GM12878 (cell line): ENCODE measurements around the gene ADD2. TPM values are rescaled to one million over a fixed set of nuclear protein-coding genes. Genes with fewer than 3 reads are reported as not detected.

Source experiments
- ATF3 ChIP-seq: IDR thresholded peaks from 2 replicates; pipeline ENCODE4 v1.6.1; 2011; ENCODE audit warnings: low read depth, mild to moderate bottlenecking, low read length, moderate library complexity, borderline replicate concordance; ENCODE audit errors: extremely low read depth
- CBX5 ChIP-seq: sonication (generic); IDR thresholded peaks from 2 replicates; pipeline ENCODE4 v1.6.1; 2016; ENCODE audit warnings: low read depth, moderate library complexity, mild to moderate bottlenecking, inconsistent platforms
- DPF2 ChIP-seq: fragments of 450-650 bp; IDR thresholded peaks from 2 replicates; pipeline ENCODE4 v1.6.1; 2017; ENCODE audit warnings: mild to moderate bottlenecking
- EZH2 ChIP-seq: IDR thresholded peaks from 2 replicates; pipeline ENCODE4 v1.6.1; 2012; ENCODE audit warnings: low read depth, mild to moderate bottlenecking, control low read depth, inconsistent platforms, low read length, borderline replicate concordance; ENCODE audit not compliant: control insufficient read depth
- IRF5 ChIP-seq: fragments of 450-650 bp; IDR thresholded peaks from 2 replicates; pipeline ENCODE4 v1.6.1; 2017; ENCODE audit warnings: borderline replicate concordance
- NBN ChIP-seq: fragments of 450-650 bp; IDR thresholded peaks from 2 replicates; pipeline ENCODE4 v1.6.1; 2016
- POLR2AphosphoS2 ChIP-seq: IDR thresholded peaks from 2 replicates; pipeline ENCODE4 v1.6.1; 2011; ENCODE audit warnings: low read depth, mild to moderate bottlenecking, low read length, improper control_type of control experiment, moderate library complexity
- RBBP5 ChIP-seq: fragments of 200-600 bp; sonication (generic); conservative IDR thresholded peaks from 2 replicates; pipeline ENCODE4 v1.6.1; 2016
- RELB ChIP-seq: fragments of 450-650 bp; IDR thresholded peaks from 2 replicates; pipeline ENCODE4 v1.6.1; 2017; ENCODE audit warnings: low read depth, mild to moderate bottlenecking, moderate library complexity
- SMARCA5 ChIP-seq: fragments of 450-650 bp; IDR thresholded peaks from 2 replicates; pipeline ENCODE4 v1.6.1; 2017; ENCODE audit warnings: mild to moderate bottlenecking
- SP1 ChIP-seq: IDR thresholded peaks from one replicate; pipeline ENCODE4 v1.6.1; 2011; ENCODE audit warnings: low read depth, low read length
- SREBF1 ChIP-seq: IDR thresholded peaks from 2 replicates; pipeline ENCODE4 v1.6.1; 2012; ENCODE audit warnings: mild to moderate bottlenecking, low read length
- USF1 ChIP-seq: IDR thresholded peaks from 2 replicates; pipeline ENCODE4 v1.6.1; 2011; ENCODE audit warnings: borderline replicate concordance, low read depth, mild to moderate bottlenecking, moderate library complexity, mixed read lengths, low read length; ENCODE audit not compliant: insufficient read depth; ENCODE audit errors: extremely low read length
- ZBTB40 ChIP-seq: fragments of 450-650 bp; IDR thresholded peaks from 2 replicates; pipeline ENCODE4 v1.6.1; 2016; ENCODE audit warnings: mild to moderate bottlenecking, moderate library complexity, borderline replicate concordance
- polyA plus RNA-seq, 11 experiments: library from polyadenylated mRNA; depleted of rRNA in 4 of 11; unstranded in 6 of 11; stranded (reverse) in 5 of 11; fragments of >200 nt; fragmentation: Nextera tagmentation in 4 of 11; fragmentation: Illumina TruSeq in 1 of 11; extraction: Ambion mirVana in 4 of 11; extraction: Trizol in 1 of 11; gene quantifications; 1 replicate in 1 of 11; 2 replicates in 10 of 11; pipeline versions ENCODE4 v1.2.1 to v1.2.3, GENCODE V29; 2011 to 2016; ENCODE audit warnings: inconsistent platforms in 2 of 11, missing spikeins in 2 of 11, low read depth in 1 of 11
- total RNA-seq, 4 experiments: library from RNA; depleted of rRNA in 3 of 4; stranded (reverse); fragments of >200 nt in 3 of 4; fragmentation: Illumina TruSeq in 1 of 4; extraction: Trizol in 1 of 4; gene quantifications; 2 replicates each; pipeline versions ENCODE4 v1.2.1 to v1.2.3, GENCODE V29; 2013 to 2021

ADD2 gene
- total and polyA plus RNA-seq, 10 of the 15 experiments (the other 5 are each of a cell fraction or from before 2014, with no cell fraction given): 0.05 to 0.13 (median 0.08) TPM; not detected in 7

- no peak for TF ChIP-seq IRF5
- TF ChIP-seq CBX5: no peak
- TF ChIP-seq ATF3: no peak
- TF ChIP-seq SREBF1: no peak
- no peak for TF ChIP-seq RBBP5
- no peak for TF ChIP-seq EZH2
- no peak for TF ChIP-seq DPF2
- TF ChIP-seq RELB: no peak
- no peak for TF ChIP-seq SP1
- no peak for TF ChIP-seq USF1
- TF ChIP-seq ZBTB40: no peak
- TF ChIP-seq NBN: no peak
- no peak for TF ChIP-seq POLR2AphosphoS2
- no peak for TF ChIP-seq SMARCA5
- TF ChIP-seq, all 136 proteins: peak for 0
Observed at GRCh38 chr2:70738159-70738558, 29.8 kb downstream of the ADD2 start (continued).
